EH (cell line): ENCODE data around the gene RET.
A peak's percentile ranks its signal among the peaks of the same experiment; 100 is the strongest.
"Not testable (repeated sequence)": the region's sequence is repeated elsewhere in the genome, so short reads cannot be mapped to it uniquely, and the experiment has no call there.

ENCODE experiments used
- DNase-seq: peaks from one replicate; pipeline ENCODE4 v3.0.0-alpha.2; 2015; ENCODE audit warnings: low read depth

The RET gene

DNA sequence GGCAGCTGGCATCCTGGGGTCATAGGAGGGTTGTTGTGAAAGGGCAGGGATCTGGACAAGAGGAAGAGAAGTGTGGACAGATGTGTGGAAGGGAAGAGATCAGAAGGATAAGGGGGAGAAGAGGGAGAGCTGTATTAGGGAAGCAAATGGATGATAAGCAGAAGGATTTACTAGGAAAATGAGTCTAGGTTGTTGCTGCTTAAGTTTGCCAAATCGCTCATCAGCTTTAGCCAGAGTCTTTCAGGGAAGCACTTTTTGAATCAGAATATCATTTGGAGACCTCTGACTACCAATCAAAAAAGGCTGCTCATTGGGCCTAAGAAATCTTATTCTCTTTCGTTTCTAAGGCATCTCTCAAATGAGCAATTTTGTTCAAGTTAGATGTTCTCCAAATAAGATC is 58.8 kb downstream of the RET start:
- DNase-seq, result no peak

DNA sequence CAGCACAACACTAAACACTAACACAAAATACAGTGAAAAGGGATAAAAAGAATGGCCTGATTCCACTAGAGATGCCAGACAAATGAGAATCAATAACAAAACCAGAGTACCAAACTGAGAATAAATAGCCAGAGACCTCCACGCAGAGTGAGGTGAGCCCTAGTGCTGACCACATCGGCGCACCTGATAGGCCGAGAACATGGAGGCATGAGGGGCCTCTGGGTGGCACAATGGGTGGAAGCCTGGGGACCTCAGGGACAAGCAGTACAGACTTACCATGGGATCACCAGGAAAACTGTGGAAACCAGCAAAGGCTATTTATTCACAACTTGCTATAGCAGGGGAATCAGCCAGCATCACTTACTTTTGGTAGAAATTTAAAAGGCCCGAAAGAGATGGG is 59.6 kb downstream of the RET start:
- DNase-seq, result no peak

DNA sequence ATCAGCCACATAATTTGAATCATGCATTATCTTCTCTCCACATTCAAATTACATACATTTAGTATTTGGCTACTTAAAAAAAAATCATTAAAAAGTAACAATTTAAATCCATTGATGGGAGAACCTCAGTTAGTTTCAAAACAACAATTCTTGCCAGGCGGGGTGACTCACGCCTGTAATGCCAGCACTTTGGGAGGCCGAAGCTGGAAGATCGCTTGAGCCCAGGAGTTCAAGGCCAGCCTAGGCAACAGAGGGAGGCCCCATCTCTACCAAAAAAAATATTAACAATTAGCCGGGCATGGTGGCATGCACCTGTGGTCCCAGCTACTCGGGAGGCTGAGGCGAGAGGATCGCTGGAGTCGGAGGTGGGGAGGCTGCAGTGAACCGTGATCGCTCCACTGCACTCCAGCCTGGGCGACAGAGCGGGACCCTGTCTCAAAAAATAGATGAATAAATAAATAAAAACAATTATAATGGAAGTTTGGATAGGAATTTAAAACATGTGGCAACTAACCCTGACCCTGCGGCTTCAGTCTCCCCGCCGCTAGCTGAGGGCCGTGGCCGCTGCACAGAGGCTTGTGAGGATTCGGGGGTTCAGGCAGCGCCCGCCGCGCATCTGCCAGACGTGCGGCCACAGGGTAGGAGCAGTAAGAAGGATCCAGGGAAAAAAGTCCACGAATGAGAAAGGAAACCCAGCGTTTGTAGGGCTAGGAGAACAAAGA is 60.3 kb downstream of the RET start:
- DNase-seq, result peak; percentile 34

DNA sequence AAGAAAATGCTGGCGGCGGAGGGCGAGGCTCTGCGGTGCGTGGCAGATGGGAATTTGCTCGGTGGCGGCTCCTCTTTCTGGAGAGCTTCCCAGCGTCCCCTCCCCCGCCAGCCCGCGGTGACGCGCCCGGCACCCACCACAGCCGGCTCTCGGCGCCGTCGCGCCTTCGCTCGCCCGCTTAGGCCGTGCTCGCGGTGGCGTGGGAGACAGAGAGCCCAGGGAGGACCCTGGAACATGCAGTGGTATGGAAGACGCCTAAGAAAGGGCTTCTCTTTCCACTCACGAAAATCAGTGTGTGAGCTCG is 60.8 kb downstream of the RET start:
- peak; percentile 73 for DNase-seq

DNA sequence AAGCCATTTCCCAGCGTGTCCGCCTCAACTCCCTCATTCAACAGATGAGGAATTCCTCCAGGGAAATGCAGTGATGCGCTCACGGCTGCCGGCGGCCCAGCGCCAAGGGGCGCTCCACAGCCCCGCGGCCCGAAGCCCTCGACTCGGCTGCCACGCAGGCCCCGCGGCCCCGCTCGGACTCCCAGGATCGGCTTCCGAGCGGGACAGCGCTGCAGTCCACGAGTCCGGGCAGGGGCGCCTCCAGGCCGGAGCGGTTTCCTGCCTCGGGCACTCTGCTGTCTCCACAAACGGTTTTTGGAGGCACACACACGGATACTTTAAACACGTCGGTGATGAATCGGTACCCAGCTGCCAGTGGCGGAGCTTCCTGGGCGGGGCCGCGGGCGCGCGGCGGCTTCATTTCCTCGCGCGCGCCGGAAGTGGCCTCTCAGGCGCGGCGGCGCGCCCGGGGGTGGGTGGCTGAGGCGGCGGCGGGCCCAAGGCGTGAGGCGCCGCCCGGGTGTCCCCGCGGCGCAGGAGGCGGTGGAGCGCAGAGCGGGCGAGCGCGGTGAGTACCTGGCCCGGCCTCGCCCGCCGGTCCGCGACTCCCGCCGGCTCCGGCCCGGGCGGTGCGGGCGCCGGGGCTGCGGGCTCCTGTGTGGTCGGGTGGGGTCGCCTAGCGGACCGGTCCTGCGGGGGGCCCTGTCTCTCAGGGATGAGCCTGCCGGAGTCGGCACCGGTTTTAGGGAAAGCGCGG is 61.3 kb downstream of the RET start, which contains the start of gene CSGALNACT2:
Gene CSGALNACT2 (plus strand): TSS at position 425 of the 736 bp plus-strand sequence. CDS start 16,705 bp downstream, outside the sequence.
- peak; percentile 89 for DNase-seq

DNA sequence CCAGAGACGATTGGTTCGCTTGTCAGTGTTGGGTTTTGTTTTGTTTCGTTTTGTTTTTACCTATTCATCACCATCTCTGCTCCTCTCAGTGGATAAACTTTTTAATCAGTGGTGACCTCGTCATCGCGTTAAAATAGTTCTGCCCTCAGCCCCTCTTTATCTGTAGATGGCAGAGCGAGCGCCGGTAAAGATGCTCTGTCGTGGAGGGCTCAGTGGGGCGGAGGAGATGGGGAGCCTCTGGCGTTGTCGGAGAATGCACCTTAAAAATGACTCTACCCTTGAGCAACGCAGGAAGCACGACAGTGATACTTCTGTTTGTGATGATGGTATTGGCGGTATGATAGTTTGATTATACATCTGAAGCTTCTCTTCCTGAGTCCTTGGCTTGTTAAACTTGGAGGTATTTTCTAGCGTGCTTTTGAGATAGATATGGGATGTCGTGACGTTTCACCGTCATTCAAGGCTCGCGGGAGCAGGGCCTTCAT is 61.9 kb downstream of the RET start:
- DNase-seq, result peak; percentile 60

DNA sequence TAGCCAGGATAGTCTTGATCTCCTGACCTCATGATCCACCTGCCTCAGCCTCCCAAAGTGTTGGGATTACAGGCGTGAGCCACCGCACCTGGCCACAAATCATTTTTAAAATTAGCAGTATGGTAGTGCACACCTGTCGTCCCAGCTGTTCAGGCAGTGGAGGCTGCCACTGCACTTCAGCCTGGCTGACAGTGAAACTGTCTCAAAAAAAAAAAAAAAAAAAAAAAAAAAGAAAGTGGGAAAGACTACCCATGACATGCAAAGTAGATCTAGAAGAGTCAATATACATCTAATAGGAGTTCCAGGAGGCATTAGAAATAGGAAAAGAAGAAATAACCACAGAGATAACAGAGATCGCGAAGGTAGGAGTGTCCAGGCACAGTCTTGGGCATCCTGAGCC is 64.6 kb downstream of the RET start:
- DNase-seq, result no peak

DNA sequence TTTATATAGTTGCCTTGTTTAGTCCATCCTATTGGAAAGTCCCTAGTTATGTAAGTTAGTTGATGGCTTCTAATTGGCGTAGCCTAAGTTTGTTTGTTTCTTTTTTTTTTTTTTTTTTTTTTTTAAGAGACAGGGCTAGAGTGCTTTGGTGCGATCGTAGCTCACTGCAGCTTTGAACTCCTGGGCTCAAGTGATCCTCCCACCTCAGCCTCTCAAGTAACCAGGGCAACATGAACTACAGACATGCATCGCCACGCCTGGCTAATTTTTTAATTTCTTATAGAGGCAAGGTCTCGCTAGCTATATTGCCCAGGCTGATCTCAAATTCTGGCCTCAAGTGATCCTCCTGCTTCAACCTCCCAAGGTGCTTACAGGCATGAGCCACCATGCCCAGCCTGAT is 68.4 kb downstream of the RET start:
- DNase-seq, result no peak

DNA sequence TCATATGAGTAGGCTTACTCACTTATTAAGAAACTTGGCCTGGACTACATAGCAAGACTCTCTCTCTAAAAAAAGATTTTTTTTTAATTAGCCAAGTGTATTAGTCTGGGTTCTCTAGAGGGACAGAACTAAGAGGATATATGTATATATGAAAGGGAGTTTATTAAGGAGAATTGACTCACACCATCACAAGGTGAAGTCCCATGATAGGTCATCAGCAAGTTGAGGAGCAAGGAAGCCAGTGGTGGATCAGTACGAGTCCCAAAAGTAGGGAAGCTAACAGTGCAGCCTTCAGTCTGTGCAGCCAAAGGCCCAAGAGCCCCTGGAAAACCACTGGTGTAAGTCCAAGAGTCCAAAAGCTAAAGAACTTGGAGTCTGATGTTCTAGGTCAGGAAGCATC is 69.1 kb downstream of the RET start:
- not testable (repeated sequence) for DNase-seq

DNA sequence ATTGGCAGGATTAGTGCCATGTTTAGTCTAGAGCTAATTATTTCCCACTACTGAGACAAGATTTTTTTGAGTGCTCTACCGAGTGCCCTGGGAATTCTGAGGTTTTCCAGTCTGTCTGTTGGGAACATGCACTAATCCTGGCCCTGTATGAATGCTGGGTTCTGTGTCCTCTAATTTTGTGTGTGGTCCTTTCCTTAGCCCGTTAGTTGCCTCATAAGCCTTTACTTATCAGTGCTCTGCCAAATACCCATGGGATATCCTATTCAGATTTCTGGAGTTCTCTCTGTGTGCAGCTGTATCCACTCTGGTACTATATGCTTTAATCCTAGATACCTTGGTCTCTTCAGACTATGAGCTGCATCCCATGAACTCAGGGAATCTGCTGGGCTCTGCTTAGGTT is 74.5 kb downstream of the RET start:
- no peak for DNase-seq

DNA sequence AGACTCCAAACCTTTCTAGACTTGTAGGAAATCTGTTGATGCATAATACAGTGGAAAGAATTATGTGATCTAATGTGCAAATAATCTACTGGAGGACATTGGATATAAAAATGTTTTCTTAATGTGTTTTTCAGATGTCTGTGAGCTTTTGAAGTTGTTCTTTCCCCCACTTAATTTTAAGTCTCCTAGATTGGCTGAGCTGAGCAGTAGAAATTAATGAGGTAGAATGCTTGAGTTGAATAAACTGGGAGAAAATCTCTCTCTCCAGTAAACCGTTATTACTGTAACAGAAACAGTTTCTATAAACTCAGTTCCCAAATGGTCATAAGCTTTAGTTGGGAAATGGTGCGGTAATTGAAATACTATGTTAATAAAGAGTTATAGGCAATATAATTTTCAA is 77.0 kb downstream of the RET start:
- DNase-seq, result no peak

DNA sequence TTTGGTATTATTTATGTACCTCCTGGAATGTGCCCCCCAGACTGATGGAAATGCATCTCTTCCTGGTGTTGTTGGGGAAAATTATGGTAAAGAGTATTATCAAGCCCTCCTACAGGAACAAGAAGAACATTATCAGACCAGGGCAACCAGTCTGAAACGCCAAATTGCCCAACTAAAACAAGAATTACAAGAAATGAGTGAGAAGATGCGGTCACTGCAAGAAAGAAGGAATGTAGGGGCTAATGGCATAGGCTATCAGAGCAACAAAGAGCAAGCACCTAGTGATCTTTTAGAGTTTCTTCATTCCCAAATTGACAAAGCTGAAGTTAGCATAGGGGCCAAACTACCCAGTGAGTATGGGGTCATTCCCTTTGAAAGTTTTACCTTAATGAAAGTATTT is 78.4 kb downstream of the RET start:
- no peak for DNase-seq

DNA sequence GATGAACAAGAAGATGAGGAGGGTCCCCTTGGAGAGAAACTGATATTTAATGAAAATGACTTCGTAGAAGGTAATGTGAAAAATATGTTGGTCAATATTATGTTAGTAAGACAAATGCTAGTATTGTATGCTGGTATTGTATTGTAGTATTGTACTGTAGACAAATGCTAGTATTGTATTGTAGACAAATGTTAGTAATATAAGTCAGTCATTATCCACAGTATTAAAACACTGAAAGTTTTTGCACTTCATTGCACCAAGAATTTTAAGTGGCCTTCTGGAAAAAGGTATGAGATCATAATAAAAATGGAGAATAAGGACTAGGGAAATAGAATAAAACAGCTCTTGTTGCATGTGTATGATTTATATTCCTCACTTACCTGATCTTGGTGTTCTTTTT is 78.9 kb downstream of the RET start:
- DNase-seq, result no peak

DNA sequence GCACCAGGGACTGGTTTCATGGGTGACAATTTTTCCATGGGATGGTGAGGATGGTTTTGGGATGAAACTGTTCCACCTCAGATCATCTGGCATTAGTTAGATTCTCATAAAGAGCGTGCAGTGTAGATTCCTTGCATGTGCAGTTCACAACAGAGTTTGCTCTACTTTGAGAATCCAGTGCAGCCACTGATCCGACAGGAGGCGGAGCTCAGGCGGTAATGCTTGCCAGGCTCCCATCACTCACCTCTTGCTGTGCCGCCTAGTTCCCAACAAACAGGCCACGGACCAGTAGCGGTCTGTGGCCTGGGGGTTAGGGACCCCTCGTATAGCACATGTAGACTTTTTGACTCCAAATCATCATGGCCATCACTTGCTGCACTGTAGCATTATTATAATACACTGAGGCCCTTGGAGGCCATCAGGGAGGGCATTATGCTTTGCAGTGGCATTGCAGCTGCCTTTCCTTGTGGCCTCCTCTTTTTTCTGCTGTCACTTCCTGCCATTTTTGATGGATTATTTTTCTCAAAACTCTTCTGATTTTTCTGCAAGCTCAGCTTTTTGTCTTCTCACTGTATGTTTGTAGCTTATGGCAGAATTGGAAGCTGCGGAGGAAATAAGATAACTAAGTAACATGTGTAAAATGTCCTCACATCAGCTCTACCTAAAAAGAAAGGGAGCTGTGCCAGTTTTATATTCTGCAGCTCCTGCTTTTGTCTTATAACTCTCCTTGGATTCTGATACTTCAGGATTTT is 79.9 kb downstream of the RET start:
- DNase-seq, result no peak

DNA sequence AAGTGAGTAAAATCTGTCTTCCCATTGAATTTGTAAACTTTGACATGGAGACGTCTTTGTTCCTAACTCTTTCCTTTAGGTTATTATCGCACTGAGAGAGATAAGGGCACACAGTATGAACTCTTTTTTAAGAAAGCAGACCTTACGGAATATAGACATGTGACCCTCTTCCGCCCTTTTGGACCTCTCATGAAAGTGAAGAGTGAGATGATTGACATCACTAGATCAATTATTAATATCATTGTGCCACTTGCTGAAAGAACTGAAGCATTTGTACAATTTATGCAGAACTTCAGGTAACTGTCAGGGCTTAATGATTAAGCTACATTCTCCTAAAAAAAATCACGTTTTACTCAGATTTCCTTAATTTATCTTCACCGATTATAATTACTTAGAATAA is 81.8 kb downstream of the RET start:
- no peak for DNase-seq

DNA sequence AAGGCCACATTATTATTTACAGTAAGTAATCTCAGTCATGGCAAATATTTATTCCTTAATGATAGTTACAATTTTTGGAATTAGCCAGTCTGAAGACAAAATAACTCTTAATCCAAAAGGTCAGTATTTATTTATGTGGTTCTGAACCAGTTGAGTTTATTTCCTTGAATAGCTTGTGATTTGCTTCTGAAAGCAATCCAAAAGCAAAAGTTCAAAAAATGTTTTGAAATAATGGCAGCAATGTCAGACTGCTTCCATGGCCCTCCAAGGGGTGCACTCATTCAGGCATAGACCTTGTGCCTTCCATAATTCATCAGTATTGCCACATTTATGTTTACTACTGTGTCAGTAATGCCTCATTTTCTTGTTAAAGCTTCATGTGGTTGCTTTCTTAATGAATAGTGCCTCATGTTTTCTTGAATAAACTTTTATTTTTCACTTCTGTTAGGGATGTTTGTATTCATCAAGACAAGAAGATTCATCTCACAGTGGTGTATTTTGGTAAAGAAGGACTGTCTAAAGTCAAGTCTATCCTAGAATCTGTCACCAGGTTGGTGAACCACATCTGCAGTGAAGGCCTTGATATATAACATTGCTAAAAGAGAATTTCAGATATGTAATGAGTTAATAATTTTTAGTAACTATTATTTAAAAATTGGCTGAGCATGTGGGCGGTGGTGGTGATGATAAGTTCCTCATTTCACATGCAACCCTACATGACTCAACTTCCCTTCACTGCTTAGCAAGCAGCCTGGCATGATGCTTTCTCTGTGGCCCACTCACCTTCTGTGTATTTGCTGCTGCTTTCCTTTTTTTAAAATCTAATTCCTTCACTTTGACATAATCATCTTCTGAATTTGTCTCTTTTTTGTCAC is 83.4 kb downstream of the RET start:
- DNase-seq, result peak; percentile 70

DNA sequence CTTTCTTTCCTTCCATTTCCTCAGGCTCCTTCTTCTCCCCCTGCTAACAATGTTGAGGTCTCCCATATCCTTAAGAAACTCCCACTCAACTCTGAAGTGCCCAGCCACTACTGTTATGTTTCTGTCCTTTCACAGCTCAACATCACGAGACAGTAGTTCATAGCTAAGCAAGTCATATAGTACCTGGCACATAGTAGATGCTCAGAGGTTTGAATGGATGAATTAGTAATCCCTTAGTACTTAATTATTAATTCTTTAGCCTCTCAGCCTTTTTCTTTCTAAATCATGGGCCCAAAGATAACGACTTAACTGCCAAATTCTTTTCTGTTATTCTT is 84.0 kb downstream of the RET start:
- DNase-seq, result no peak

DNA sequence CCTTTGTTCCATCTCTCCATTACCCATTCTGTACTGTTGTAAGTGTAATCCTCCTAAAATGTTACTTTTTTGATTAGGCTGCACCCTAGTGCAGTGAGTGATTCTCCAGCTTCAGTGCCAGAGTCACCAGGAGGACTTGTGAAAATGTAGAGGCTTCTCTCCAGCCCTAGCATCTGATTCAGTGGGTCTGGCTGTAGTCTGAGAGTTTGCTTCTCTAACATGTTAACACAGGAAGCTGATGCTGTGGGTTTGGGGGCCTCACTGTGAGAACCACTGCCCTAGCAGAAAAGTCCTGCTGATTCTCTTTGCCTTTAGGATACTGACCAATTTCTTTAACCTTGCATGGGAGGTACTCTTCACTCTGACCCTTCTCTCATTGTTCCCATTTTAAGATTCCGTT is 85.7 kb downstream of the RET start:
- DNase-seq, result no peak

DNA sequence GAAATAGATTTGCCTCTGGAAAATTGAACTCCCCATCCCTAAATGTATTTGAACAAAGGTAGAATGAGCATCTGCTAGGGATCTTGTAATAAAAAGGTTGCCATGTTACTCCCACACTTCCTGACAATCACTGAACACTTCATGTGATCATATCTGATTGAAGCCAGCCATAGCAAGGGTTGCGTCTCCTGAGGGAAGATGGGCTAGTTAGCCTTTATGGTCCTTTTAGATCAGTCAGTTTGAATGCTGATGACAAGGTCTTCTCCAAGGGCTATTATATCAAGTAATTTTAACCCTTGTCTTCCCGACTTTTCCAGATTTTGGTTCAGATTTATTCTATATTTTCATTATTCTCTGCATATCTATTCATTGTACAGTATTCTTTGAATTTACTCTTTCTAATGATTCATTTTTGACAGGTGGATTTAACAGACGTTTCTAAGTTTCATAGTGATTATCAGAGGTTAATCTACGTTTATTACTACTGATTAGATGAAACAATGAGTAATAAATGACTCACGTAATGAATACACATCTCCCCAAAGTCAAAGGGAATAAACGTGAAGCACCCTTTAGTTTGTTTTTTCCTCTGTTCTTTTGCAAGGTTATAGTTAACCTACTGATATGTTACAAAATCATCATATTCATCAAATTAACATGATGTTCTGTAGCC is 89.5 kb downstream of the RET start:
- no peak for DNase-seq

DNA sequence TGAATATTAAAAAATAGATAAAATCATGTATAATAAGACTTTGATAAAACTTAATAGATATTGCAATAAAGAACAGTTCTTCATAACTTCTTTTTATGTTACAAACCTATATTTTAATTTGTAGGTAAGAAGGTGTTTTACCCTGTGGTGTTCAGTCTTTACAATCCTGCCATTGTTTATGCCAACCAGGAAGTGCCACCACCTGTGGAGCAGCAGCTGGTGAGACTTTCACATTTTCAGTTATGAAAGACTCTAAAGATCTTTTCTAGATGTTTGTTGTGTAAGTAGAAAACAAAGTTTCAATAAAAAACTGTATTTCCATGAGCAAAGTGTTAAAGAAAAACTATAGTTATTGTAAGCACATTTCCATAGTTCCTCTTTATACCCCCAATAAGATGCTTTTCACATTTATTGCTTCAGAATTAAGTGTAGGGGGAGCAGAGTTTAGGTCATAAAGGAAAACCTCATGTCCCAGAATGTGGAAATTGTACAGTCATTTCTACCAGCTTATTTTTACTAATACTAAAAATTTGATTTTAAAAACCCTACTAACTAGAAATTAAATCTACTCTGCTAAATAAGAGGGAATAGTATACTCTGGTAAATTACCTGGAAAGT is 90.1 kb downstream of the RET start:
- no peak for DNase-seq

DNA sequence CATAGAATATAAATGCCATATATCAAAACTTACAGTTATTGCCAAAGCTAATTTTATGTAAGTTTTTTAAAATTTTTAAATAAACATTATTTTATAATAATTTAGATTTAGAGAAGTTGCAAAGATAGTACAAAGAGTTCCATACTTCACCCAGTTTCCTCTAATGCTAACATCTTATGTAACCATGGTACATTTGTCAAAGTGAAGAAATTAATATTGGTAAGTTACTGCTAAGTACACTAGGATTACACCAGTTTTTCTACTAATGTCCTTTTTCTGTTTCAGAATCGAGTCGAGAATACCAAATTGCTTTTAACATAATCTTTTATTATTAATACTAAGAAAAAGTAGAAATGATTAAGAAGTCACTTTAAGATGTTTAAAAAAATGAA is 90.6 kb downstream of the RET start:
- no peak for DNase-seq
